Measurements from ENCODE around the gene CDC42SE2. TPM values are rescaled to one million over a fixed set of nuclear protein-coding genes. Genes with fewer than 3 reads are reported as not detected.

Gene CDC42SE2
- total RNA-seq, 2 experiments from 2014 or later: 100 to 102 TPM

DNA sequence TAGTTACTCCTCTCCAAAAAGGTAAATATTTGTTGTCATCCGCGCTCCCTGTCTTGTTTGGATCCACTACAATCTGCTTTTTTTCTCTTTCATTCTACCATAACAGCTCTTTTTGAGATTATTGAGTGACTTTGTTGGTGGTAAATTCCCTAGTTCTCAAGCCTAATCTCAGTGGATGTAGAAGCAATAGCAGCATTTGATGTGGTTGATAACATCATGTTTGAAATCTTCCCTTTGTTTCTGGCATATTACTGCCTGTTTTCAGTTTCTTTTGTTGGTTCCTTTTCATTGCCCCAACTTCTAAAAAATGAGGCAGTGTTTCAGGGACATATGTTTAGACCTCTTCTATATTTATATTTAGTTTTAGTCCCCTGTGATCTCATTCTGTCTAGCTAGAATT lies 8.9 kb downstream of the CDC42SE2 start:
- Mint-ChIP-seq H3K36me3 (ENCODE audit: low read depth) (peaks cover 45% of the 10 kb centered on the region), H3K9me3 (no peaks in the 10 kb centered on the region), H3K27ac (peak overlapping the region; percentile 91), H3K27me3 (no peaks in the 10 kb centered on the region), H3K4me3 (peak overlapping the region; percentile 72), H3K4me1 (ENCODE audit: low read depth) (peaks cover 64% of the 10 kb centered on the region)
- CTCF ChIA-PET: interaction anchor here (0.8 to 1.7 kb wide), 5 partner anchors 9 to 109 kb away, joined by 3 to 7 read pairs (median 3); partner anchors contain the start of gene CDC42SE2
- intact Hi-C loops (cut with micrococcal nuclease): no loop called here
- DNase-seq (no peak), ATAC-seq (peak; percentile 40)
- POLR2A ChIA-PET: interaction anchor here (0.6 to 15.5 kb wide), 15 partner anchors 8 to 121 kb away, joined by 3 to 170 read pairs (median 3); partner anchors contain the start of gene CDC42SE2
- TF ChIP-seq, protein P1, sequence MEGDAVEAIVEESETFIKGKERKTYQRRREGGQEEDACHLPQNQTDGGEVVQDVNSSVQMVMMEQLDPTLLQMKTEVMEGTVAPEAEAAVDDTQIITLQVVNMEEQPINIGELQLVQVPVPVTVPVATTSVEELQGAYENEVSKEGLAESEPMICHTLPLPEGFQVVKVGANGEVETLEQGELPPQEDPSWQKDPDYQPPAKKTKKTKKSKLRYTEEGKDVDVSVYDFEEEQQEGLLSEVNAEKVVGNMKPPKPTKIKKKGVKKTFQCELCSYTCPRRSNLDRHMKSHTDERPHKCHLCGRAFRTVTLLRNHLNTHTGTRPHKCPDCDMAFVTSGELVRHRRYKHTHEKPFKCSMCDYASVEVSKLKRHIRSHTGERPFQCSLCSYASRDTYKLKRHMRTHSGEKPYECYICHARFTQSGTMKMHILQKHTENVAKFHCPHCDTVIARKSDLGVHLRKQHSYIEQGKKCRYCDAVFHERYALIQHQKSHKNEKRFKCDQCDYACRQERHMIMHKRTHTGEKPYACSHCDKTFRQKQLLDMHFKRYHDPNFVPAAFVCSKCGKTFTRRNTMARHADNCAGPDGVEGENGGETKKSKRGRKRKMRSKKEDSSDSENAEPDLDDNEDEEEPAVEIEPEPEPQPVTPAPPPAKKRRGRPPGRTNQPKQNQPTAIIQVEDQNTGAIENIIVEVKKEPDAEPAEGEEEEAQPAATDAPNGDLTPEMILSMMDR (IDR thresholded peaks at IDR 0.05): no peak

DNA sequence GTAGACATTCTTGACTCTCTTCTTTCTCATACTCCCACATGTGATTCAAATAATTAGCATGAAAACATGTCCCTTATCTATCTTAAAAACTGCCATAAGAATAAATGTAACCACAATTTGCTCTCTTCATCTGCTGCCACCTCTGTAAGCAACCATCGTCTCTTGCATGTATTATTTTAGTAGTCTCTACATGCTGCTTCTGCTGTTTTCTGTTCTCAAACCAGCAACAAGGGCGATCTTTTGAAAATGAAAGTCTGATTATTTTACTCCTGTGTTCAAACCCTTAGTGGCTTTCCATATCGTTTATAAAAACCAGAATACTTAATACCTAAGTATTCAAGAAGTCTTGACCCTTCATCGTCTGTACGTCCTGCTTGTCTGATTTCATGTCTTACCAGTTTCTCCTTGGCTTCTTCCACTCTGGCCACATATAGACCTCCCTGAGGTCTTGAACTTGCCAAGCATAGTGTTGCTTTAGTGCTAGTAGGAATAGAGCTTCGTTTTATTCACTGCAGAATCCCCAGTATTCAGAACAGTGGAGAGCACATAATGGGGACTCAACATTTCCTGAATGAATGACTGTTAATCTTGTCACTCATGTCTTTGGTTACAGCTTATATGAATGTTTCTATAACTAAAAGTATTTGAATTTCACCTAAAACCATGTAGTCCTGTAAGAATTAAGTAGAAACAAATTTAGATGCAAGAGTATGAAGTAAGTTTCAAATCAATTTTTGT lies 10.6 kb downstream of the CDC42SE2 start:
- H3K27ac Mint-ChIP-seq: peak overlapping the region; percentile 89
- POLR2A ChIA-PET: interaction anchor here (0.7 to 15.5 kb wide), 8 partner anchors 10 to 121 kb away, joined by 3 to 170 read pairs (median 4); partner anchors contain the start of gene CDC42SE2
- intact Hi-C loops (cut with micrococcal nuclease): loop anchor here (2.0 kb wide), 1 partner anchor 14 kb away; no protein-coding TSS in a partner anchor
- no peak for DNase-seq
- peaks cover 1% of the 10 kb centered on the region for H3K9me3 Mint-ChIP-seq
- H3K4me3 Mint-ChIP-seq: peak overlapping the region; percentile 73
- TF ChIP-seq, protein P1 (IDR thresholded peaks at IDR 0.05): no peak
- CTCF ChIA-PET: interaction anchor here (1.4 to 2.3 kb wide), 2 partner anchors 10 to 107 kb away, joined by 3 to 9 read pairs; partner anchors contain the start of gene CDC42SE2
- peaks cover 72% of the 10 kb centered on the region for H3K4me1 Mint-ChIP-seq (ENCODE audit: low read depth)
- peak; percentile 23 for ATAC-seq
- no peaks in the 10 kb centered on the region for H3K27me3 Mint-ChIP-seq
- H3K36me3 Mint-ChIP-seq (ENCODE audit: low read depth): peaks cover 46% of the 10 kb centered on the region

DNA sequence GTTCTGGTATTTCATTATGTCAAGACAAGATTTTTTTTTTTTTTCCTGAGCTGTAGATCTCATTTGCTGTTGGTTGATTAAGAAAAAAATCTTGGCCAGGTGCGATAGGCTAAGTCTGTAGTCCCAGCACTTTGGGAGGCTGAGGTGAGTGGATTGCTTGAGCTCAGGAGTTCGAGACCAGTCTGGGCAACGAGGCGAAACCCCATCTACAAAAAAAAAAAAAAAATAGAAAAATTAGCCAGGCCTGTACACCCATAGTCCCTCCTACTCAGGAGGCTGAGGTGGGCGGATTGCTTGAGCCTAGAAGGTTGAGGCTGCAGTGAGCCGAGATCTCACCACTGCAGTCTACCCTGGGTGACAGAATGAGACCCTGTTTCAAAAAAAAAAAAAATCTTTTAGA lies 12.2 kb downstream of the CDC42SE2 start:
- peaks cover 74% of the 10 kb centered on the region for H3K4me1 Mint-ChIP-seq (ENCODE audit: low read depth)
- H3K27ac Mint-ChIP-seq: peak overlapping the region; percentile 89
- no peaks in the 10 kb centered on the region for H3K27me3 Mint-ChIP-seq
- peaks cover 50% of the 10 kb centered on the region for H3K36me3 Mint-ChIP-seq (ENCODE audit: low read depth)
- H3K4me3 Mint-ChIP-seq: peak overlapping the region; percentile 73
- peak; percentile 14 for ATAC-seq
- CTCF ChIA-PET: interaction anchor here (0.6 to 1.4 kb wide), 3 partner anchors 11 to 106 kb away, joined by 3 read pairs; no protein-coding TSS in a partner anchor
- TF ChIP-seq, protein P1 (IDR thresholded peaks at IDR 0.05): no peak
- peaks cover 2% of the 10 kb centered on the region for H3K9me3 Mint-ChIP-seq
- intact Hi-C loops (cut with micrococcal nuclease): no loop called here
- POLR2A ChIA-PET: interaction anchor here (0.6 to 15.5 kb wide), 8 partner anchors 8 to 120 kb away, joined by 3 to 170 read pairs (median 4); partner anchors contain the start of gene CDC42SE2
- peak; percentile 80 for DNase-seq

DNA sequence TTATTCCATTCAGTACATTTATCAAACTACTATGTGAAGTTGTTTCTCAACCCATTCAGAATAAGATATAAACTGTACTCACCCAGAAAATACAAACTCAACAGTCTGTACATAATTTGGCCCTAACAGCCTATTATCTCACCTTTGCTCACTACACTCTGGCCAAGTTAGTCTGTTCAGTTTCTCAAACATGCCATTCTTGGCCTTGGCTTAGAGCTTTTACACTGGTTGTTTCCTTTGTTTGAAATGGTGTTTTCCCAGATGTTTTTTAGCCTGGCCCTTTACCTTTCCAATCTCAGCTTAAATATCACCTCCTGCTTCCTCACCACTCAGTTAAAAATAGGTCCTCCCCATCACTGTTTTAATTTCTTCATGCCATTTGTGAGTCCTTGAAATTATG lies 13.6 kb downstream of the CDC42SE2 start:
- ChIA-PET POLR2A (interaction anchor here (0.9 to 7.1 kb wide), 4 partner anchors 13 to 114 kb away, joined by 3 to 70 read pairs (median 4); partner anchors contain the start of gene CDC42SE2), CTCF (interaction anchor here (0.6 kb wide), 1 partner anchor 105 kb away, joined by 3 read pairs; no protein-coding TSS in a partner anchor)
- Mint-ChIP-seq H3K27ac (peak overlapping the region; percentile 86), H3K9me3 (peaks cover 2% of the 10 kb centered on the region), H3K4me3 (peak overlapping the region; percentile 29), H3K36me3 (ENCODE audit: low read depth) (peaks cover 51% of the 10 kb centered on the region), H3K27me3 (no peaks in the 10 kb centered on the region), H3K4me1 (ENCODE audit: low read depth) (peaks cover 75% of the 10 kb centered on the region)
- ATAC-seq (no peak), DNase-seq (no peak)
- intact Hi-C loops (cut with micrococcal nuclease): no loop called here
- TF ChIP-seq, protein P1 (IDR thresholded peaks at IDR 0.05): no peak

All from activated CD8-positive, alpha-beta T cell treated with anti-CD3 and anti-CD28 coated beads for 36 hours (primary cell).